GM12801 (cell line): ENCODE measurements around the gene DCHS2.

Experiments used
- TF ChIP-seq, protein P1 (sequence below): IDR thresholded peaks from one replicate; pipeline ENCODE4 v1.5.1; 2011; ENCODE audit warnings: control low read depth; ENCODE audit not compliant: insufficient read length; ENCODE audit errors: extremely low read depth

DCHS2 gene

DNA sequence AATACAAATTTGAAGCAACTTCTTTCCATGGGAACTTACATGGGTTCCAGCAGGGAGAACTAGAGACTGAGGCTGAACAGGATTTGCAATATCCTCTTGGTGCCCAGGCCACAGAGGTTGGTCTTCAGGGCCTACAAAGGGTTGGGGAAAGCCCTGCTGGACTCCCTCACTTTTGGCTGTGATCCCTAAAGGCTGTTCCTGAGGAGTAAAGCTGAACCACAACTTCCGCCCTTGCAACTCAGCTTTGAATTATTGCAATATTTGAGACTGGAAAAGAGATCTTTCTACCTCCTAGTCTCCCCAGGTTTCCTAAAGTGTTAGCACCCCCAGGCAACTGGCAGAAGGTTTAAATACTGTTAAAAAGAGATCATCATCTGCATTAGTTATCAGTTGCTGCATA lies 26.9 kb downstream of the DCHS2 start:
- TF ChIP-seq, protein P1, sequence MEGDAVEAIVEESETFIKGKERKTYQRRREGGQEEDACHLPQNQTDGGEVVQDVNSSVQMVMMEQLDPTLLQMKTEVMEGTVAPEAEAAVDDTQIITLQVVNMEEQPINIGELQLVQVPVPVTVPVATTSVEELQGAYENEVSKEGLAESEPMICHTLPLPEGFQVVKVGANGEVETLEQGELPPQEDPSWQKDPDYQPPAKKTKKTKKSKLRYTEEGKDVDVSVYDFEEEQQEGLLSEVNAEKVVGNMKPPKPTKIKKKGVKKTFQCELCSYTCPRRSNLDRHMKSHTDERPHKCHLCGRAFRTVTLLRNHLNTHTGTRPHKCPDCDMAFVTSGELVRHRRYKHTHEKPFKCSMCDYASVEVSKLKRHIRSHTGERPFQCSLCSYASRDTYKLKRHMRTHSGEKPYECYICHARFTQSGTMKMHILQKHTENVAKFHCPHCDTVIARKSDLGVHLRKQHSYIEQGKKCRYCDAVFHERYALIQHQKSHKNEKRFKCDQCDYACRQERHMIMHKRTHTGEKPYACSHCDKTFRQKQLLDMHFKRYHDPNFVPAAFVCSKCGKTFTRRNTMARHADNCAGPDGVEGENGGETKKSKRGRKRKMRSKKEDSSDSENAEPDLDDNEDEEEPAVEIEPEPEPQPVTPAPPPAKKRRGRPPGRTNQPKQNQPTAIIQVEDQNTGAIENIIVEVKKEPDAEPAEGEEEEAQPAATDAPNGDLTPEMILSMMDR = no peak

DNA sequence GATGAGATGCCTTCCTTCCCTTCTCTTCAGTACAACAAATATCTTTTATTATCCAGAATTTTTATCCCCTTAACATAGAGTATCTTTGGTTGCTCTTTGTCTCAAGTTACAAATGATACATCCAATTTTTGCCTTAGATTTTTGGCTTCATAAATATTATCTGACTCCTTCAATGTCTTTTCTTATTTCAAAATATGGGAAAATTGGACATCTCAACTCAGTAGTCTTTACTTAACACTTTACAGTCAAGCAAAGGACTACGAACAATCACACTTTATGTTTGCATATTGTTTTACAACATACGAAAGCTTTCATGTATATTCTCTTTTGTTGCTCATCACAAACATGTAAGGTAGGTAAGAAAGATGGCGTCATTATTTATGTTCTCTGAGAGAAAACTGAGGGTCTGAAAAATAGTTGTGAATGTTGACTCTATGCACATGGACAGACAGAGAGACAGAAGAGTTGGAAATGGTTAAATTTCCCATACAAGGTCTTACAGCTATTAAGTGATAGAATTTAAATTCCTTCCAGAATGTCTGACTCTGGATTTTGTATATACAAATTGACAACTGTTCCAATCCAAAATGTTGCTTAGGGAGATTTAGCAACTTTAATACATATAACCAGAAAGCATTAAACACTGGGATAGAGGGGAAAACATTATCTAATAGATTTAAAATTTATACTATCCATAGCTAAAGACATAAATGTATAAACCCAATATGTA lies 29.4 kb downstream of the DCHS2 start:
- TF ChIP-seq, protein P1 = no peak

DNA sequence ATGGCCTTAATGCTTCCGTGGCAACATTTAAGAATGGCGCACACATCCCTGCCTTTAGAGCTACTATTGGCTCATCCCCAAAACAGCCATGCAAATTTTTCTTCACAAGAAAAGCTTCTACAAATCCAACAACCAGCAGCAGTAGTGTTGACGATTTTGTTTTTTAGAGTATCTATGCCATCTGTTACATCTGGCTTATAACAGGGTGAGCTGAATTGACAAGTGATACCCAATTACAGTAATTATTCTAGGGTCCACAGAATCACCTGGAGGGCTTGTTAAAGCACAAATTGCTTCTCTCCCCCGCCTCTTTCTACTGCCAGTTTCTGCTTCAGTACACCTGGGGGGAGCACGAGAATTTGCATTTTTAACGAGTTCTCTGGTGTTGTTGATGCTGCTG lies 34.1 kb downstream of the DCHS2 start:
- TF ChIP-seq, protein P1 = no peak

DNA sequence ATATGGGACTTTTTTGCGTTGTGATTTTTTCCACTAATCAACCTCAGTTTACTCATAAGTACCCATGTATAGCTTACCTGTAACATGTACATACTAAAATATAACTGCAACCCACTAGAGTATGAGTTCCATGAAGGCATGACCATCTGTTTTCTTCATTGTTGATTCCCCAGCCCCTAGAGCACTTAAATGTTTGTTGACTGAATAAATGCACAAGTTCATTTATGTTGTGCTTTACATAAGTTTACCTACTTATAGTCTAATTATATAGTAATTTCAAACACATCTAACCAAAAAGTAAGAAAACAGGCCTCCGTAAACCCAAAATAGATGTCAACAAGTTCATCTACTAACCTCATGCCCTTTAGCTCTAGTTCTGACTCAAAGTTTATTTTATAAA lies 34.7 kb downstream of the DCHS2 start:
- TF ChIP-seq, protein P1 = no peak

DNA sequence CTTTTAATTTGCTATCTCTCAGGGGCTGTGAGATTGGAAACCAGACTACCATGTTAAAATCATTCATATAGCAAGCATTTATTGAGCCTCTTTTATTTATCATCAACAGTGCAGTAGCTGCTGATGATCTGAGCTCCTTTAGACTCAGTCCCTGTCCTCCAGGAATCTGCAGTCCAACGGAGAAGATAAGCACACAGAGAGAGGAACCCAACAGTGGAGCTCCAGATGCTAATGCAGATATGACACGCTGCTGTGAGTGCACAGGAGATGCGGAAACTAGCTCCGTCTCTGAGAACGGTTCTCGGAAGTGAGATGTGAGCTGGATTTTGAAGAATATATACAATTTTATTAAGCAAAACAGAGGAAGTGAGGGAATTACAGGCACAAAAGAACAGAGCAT lies 35.4 kb downstream of the DCHS2 start:
- TF ChIP-seq, protein P1 = no peak

DNA sequence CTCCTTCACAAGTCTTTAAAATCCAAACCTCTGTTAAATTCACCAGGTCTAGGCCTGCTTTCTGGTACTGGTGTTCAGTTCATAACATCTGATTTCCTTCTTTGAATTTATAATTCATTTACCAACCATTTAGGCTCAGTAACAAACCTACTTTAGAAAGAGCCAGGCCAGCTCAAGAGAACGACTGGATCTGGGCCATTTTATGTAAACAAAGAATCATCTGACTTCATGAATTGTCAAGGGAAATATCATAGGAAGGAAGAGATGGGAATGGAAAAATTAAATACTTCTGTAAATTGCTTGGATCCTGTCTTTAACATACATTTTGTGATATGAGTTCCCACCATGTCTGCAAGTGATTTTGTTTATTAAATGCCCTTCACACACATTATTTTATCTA lies 36.5 kb downstream of the DCHS2 start:
- TF ChIP-seq, protein P1 = no peak

DNA sequence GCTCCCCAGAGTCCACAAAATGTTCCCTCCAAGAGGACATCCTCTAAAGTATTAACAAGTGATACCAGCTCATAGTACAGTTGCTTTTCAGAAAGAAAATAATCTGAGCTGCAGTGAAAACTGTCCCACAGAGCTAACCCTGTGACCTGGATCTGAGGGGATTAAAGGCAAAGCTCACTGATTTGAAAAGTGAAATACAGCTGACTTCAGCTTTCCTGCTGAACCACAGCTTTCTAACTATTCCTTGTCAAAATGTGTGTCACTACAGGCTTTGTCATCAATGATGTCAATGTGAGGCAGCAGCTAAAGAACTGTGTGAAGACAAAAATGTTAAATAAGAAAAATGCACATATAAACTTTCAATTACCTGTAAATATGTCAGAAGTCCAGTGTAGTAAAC lies 36.9 kb downstream of the DCHS2 start:
- TF ChIP-seq, protein P1 = no peak
